HepG2 (cell line): Measurements from ENCODE around the gene ECT2. TPM values are rescaled to one million over a fixed set of nuclear protein-coding genes. Genes with fewer than 3 reads are reported as not detected.

Source experiments
- CBX2 ChIP-seq, 2 experiments: fragments of 200-600 bp in 1 of 2; sonication (generic); formaldehyde crosslinking in 1 of 2; IDR thresholded peaks; 2 replicates each; pipeline versions ENCODE4 v1.7.0 to v1.8.1; 2018 to 2022; ENCODE audit warnings: low read depth in 2 of 2, low read length in 1 of 2, mild to moderate bottlenecking in 1 of 2, missing genetic modification reagents in 1 of 2
- FOXJ3 ChIP-seq: sonication (generic); formaldehyde crosslinking; IDR thresholded peaks from 2 replicates; pipeline ENCODE4 v1.4.0; 2020; ENCODE audit warnings: missing genetic modification reagents, mild to moderate bottlenecking, borderline replicate concordance
- MBNL3 ChIP-seq: fragments of 250-450 bp; sonication (Bioruptor Pico); conservative IDR thresholded peaks from 2 replicates; pipeline ENCODE4 v1.8.0; 2022; ENCODE audit warnings: mild to moderate bottlenecking, inconsistent platforms
- SAP130 ChIP-seq: IDR thresholded peaks from 2 replicates; pipeline ENCODE4 v1.6.1; 2016; ENCODE audit warnings: low read depth
- SIX4 ChIP-seq: sonication (generic); formaldehyde crosslinking; IDR thresholded peaks from 2 replicates; pipeline ENCODE4 v1.4.0; 2020; ENCODE audit warnings: missing genetic modification reagents
- TCF12 ChIP-seq, 2 experiments: fragments of 450-650 bp in 1 of 2; sonication (generic) in 1 of 2; formaldehyde crosslinking in 1 of 2; IDR thresholded peaks; 2 replicates each; pipeline versions ENCODE4 v1.6.1 to v1.8.0; 2017 to 2022; ENCODE audit warnings: antibody characterized with exemption in 1 of 2, mild to moderate bottlenecking in 1 of 2, missing genetic modification reagents in 1 of 2, moderate library complexity in 1 of 2
- ZNF10 ChIP-seq: sonication (generic); formaldehyde crosslinking; IDR thresholded peaks from 2 replicates; pipeline ENCODE4 v1.4.0; 2020; ENCODE audit warnings: mild to moderate bottlenecking, low read depth, missing genetic modification reagents, borderline replicate concordance
- ZNF350 ChIP-seq: sonication (generic); formaldehyde crosslinking; IDR thresholded peaks from 2 replicates; pipeline ENCODE4 v1.4.0; 2020; ENCODE audit warnings: mild to moderate bottlenecking, low read depth, missing genetic modification reagents, borderline replicate concordance
- ZNF678 ChIP-seq: sonication (generic); formaldehyde crosslinking; IDR thresholded peaks from 2 replicates; pipeline ENCODE4 v1.4.0; 2020; ENCODE audit warnings: mild to moderate bottlenecking, missing genetic modification reagents
- polyA plus RNA-seq, 8 experiments: library from polyadenylated mRNA; depleted of rRNA in 3 of 8; stranded (reverse) in 7 of 8; unstranded in 1 of 8; fragments of >200 nt; fragmentation: Illumina TruSeq in 4 of 8; extraction: Trizol in 4 of 8; gene quantifications; 2 replicates each; pipeline versions ENCODE4 v1.2.1 to v1.2.3, GENCODE V29; 2011 to 2016; ENCODE audit warnings: low read depth in 4 of 8, missing spikeins in 1 of 8, mixed read lengths in 1 of 8; ENCODE audit not compliant: insufficient read depth in 1 of 8
- total RNA-seq, 5 experiments: library from RNA; depleted of rRNA; stranded (reverse); fragments of >200 nt; fragmentation: Illumina TruSeq; extraction: Trizol; gene quantifications; 2 replicates each; pipeline ENCODE4 v1.2.3, GENCODE V29; 2016; ENCODE audit warnings: low read depth in 1 of 5
- TF ChIP-seq, protein P1 (sequence below): sonication (generic); formaldehyde crosslinking; IDR thresholded peaks from 2 replicates; pipeline ENCODE4 v1.4.0; 2020; ENCODE audit warnings: missing genetic modification reagents, borderline replicate concordance
- TF ChIP-seq, protein P2 (sequence below): sonication (generic); formaldehyde crosslinking; IDR thresholded peaks from 2 replicates; pipeline ENCODE4 v1.4.0; 2020; ENCODE audit warnings: mild to moderate bottlenecking, missing genetic modification reagents, borderline replicate concordance
- TF ChIP-seq, protein P3 (sequence below): sonication (generic); formaldehyde crosslinking; IDR thresholded peaks from 2 replicates; pipeline ENCODE4 v1.4.0; 2020; ENCODE audit warnings: missing genetic modification reagents

The ECT2 gene
- total and polyA plus RNA-seq, 2 of the 13 experiments (the other 11 are each of a cell fraction or from before 2014, with no cell fraction given): 21.6 to 52.0 TPM

GRCh38 chr3:172859041-172859440, 108.5 kb downstream of the ECT2 start (continued):
- TF ChIP-seq, protein P1, sequence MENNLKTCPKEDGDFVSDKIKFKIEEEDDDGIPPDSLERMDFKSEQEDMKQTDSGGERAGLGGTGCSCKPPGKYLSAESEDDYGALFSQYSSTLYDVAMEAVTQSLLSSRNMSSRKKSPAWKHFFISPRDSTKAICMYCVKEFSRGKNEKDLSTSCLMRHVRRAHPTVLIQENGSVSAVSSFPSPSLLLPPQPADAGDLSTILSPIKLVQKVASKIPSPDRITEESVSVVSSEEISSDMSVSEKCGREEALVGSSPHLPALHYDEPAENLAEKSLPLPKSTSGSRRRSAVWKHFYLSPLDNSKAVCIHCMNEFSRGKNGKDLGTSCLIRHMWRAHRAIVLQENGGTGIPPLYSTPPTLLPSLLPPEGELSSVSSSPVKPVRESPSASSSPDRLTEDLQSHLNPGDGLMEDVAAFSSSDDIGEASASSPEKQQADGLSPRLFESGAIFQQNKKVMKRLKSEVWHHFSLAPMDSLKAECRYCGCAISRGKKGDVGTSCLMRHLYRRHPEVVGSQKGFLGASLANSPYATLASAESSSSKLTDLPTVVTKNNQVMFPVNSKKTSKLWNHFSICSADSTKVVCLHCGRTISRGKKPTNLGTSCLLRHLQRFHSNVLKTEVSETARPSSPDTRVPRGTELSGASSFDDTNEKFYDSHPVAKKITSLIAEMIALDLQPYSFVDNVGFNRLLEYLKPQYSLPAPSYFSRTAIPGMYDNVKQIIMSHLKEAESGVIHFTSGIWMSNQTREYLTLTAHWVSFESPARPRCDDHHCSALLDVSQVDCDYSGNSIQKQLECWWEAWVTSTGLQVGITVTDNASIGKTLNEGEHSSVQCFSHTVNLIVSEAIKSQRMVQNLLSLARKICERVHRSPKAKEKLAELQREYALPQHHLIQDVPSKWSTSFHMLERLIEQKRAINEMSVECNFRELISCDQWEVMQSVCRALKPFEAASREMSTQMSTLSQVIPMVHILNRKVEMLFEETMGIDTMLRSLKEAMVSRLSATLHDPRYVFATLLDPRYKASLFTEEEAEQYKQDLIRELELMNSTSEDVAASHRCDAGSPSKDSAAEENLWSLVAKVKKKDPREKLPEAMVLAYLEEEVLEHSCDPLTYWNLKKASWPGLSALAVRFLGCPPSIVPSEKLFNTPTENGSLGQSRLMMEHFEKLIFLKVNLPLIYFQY (CRISPR knock-in tag): no peak
- no peak for TF ChIP-seq ZNF678 (CRISPR knock-in tag)
- no peak for TF ChIP-seq SIX4
- TF ChIP-seq ZNF10: no peak
- TF ChIP-seq TCF12 (IDR thresholded peaks at IDR 0.05): no peak
- no peak for TF ChIP-seq TCF12 (CRISPR knock-in tag; IDR thresholded peaks at IDR 0.05)
- TF ChIP-seq, protein P2, sequence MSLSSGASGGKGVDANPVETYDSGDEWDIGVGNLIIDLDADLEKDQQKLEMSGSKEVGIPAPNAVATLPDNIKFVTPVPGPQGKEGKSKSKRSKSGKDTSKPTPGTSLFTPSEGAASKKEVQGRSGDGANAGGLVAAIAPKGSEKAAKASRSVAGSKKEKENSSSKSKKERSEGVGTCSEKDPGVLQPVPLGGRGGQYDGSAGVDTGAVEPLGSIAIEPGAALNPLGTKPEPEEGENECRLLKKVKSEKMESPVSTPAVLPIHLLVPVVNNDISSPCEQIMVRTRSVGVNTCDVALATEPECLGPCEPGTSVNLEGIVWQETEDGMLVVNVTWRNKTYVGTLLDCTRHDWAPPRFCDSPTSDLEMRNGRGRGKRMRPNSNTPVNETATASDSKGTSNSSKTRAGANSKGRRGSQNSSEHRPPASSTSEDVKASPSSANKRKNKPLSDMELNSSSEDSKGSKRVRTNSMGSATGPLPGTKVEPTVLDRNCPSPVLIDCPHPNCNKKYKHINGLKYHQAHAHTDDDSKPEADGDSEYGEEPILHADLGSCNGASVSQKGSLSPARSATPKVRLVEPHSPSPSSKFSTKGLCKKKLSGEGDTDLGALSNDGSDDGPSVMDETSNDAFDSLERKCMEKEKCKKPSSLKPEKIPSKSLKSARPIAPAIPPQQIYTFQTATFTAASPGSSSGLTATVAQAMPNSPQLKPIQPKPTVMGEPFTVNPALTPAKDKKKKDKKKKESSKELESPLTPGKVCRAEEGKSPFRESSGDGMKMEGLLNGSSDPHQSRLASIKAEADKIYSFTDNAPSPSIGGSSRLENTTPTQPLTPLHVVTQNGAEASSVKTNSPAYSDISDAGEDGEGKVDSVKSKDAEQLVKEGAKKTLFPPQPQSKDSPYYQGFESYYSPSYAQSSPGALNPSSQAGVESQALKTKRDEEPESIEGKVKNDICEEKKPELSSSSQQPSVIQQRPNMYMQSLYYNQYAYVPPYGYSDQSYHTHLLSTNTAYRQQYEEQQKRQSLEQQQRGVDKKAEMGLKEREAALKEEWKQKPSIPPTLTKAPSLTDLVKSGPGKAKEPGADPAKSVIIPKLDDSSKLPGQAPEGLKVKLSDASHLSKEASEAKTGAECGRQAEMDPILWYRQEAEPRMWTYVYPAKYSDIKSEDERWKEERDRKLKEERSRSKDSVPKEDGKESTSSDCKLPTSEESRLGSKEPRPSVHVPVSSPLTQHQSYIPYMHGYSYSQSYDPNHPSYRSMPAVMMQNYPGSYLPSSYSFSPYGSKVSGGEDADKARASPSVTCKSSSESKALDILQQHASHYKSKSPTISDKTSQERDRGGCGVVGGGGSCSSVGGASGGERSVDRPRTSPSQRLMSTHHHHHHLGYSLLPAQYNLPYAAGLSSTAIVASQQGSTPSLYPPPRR (CRISPR knock-in tag): no peak
- no peak for TF ChIP-seq CBX2 (IDR thresholded peaks at IDR 0.05; ENCODE audit: low read depth, low read length)
- no peak for TF ChIP-seq CBX2 (CRISPR knock-in tag; IDR thresholded peaks at IDR 0.05; ENCODE audit: low read depth)
- TF ChIP-seq FOXJ3 (CRISPR knock-in tag): no peak
- no peak for TF ChIP-seq MBNL3 (CRISPR knock-in tag)
- TF ChIP-seq, protein P3, sequence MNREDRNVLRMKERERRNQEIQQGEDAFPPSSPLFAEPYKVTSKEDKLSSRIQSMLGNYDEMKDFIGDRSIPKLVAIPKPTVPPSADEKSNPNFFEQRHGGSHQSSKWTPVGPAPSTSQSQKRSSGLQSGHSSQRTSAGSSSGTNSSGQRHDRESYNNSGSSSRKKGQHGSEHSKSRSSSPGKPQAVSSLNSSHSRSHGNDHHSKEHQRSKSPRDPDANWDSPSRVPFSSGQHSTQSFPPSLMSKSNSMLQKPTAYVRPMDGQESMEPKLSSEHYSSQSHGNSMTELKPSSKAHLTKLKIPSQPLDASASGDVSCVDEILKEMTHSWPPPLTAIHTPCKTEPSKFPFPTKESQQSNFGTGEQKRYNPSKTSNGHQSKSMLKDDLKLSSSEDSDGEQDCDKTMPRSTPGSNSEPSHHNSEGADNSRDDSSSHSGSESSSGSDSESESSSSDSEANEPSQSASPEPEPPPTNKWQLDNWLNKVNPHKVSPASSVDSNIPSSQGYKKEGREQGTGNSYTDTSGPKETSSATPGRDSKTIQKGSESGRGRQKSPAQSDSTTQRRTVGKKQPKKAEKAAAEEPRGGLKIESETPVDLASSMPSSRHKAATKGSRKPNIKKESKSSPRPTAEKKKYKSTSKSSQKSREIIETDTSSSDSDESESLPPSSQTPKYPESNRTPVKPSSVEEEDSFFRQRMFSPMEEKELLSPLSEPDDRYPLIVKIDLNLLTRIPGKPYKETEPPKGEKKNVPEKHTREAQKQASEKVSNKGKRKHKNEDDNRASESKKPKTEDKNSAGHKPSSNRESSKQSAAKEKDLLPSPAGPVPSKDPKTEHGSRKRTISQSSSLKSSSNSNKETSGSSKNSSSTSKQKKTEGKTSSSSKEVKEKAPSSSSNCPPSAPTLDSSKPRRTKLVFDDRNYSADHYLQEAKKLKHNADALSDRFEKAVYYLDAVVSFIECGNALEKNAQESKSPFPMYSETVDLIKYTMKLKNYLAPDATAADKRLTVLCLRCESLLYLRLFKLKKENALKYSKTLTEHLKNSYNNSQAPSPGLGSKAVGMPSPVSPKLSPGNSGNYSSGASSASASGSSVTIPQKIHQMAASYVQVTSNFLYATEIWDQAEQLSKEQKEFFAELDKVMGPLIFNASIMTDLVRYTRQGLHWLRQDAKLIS (CRISPR knock-in tag): no peak
- TF ChIP-seq SAP130 (CRISPR knock-in tag): no peak
- TF ChIP-seq ZNF350: no peak
